Measurements from ENCODE around the gene FLNC. TPM values are rescaled to one million over a fixed set of nuclear protein-coding genes. Genes with fewer than 3 reads are reported as not detected.

FLNC gene
- total and polyA plus RNA-seq, 9 of the 15 experiments (the other 6 are each of a cell fraction or from before 2014, with no cell fraction given) = 0.90 to 155 (median 28.8) TPM

DNA sequence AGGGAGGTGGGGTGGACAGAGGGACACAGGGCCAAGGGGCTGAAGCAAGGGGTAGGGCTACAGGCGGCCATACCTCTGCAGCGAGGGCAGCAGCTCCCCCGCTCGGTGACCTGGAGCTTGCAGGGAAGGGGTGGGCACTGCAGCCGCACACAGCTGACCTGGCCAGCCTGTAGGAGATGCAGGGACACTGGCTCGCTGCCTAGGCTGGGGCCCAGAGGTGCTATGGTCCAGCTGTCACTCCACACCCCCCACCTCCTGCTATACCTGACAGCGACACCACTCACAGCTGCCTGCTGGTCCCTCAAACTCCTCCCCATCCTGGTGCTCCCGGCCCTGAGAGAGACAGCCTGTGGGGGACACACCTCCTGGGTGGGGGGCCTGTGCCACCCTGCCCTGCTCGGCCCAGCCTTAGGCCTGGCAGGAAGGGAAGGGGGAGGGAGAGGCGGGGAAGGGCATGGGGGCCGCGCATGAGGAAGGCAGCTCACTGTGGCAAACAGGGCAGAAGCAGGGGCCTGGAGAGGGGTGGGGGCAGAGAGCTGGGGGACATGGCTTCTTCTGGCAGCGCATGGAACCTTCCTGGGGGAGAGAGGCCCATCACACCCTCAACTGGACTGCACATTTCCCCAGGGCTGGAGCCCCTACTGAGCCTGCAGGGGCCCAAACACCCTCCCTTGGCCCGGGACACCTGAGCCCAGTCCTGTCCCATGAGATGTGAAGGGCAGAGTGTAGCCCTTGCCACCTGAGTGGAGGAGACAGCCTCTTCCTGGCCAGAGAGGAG, 56.4 kb downstream of the FLNC start (continued):
- peak in 2 of 3 experiments; percentile 46 to 70 for TF ChIP-seq YY1 (IDR thresholded peaks at IDR 0.05; ENCODE audit: borderline replicate concordance in 1 of 3, control insufficient read depth in 1 of 3, extremely low read depth in 1 of 3, insufficient read depth in 3 of 3, insufficient read length in 1 of 3, insufficient replicate concordance in 2 of 3, low read depth in 1 of 3, low read length in 2 of 3)
- TF ChIP-seq TFAP4 (CRISPR knock-in tag; IDR thresholded peaks at IDR 0.05; ENCODE audit: borderline replicate concordance) = peak; percentile 65
- TF ChIP-seq XRCC4 (IDR thresholded peaks at IDR 0.05; ENCODE audit: extremely low read depth, insufficient read depth, insufficient read length) = no peak
- TF ChIP-seq, protein P1, sequence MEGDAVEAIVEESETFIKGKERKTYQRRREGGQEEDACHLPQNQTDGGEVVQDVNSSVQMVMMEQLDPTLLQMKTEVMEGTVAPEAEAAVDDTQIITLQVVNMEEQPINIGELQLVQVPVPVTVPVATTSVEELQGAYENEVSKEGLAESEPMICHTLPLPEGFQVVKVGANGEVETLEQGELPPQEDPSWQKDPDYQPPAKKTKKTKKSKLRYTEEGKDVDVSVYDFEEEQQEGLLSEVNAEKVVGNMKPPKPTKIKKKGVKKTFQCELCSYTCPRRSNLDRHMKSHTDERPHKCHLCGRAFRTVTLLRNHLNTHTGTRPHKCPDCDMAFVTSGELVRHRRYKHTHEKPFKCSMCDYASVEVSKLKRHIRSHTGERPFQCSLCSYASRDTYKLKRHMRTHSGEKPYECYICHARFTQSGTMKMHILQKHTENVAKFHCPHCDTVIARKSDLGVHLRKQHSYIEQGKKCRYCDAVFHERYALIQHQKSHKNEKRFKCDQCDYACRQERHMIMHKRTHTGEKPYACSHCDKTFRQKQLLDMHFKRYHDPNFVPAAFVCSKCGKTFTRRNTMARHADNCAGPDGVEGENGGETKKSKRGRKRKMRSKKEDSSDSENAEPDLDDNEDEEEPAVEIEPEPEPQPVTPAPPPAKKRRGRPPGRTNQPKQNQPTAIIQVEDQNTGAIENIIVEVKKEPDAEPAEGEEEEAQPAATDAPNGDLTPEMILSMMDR (IDR thresholded peaks at IDR 0.05 in 2 of 3, conservative IDR thresholded peaks at IDR 0.05 in 1 of 3; ENCODE audit: insufficient read depth in 2 of 3, low read depth in 1 of 3, low read length in 3 of 3) = peak; percentile 40 to 57 (median 44); a peak in 5 of 6 replicates
- TF ChIP-seq ZNF121 (CRISPR knock-in tag; conservative IDR thresholded peaks at IDR 0.05) = no peak
- no peak for TF ChIP-seq RFX1 (IDR thresholded peaks at IDR 0.05)
- no peak for TF ChIP-seq HCFC1 (IDR thresholded peaks at IDR 0.05; ENCODE audit: low read depth, low read length)
- no peak for TF ChIP-seq NFIX (CRISPR knock-in tag; IDR thresholded peaks at IDR 0.05; ENCODE audit: low read depth)
- no peak for TF ChIP-seq PHF21A (IDR thresholded peaks at IDR 0.05; ENCODE audit: borderline replicate concordance, low read depth)
- TF ChIP-seq POLR2A (conservative IDR thresholded peaks at IDR 0.05) = no peak
- no peak for TF ChIP-seq E2F3 (CRISPR knock-in tag; IDR thresholded peaks at IDR 0.05)
- TF ChIP-seq SIN3A (IDR thresholded peaks at IDR 0.05; ENCODE audit: borderline replicate concordance in 2 of 2, control insufficient read depth in 1 of 2, low read depth in 2 of 2, low read length in 2 of 2) = no peak
- TF ChIP-seq NR2C1 (IDR thresholded peaks at IDR 0.05) = no peak
- no peak for TF ChIP-seq NR2C1 (tag; IDR thresholded peaks at IDR 0.05)
- no peak for TF ChIP-seq KLF6 (CRISPR knock-in tag; IDR thresholded peaks at IDR 0.05; ENCODE audit: borderline replicate concordance)
- TF ChIP-seq THAP12 (CRISPR knock-in tag; IDR thresholded peaks at IDR 0.05) = 0 out of 2 replicates have a peak, but pooled peaks have one; percentile 50
- no peak for TF ChIP-seq RBM17 (IDR thresholded peaks at IDR 0.05; ENCODE audit: borderline replicate concordance, low read depth, low read length)
- no peak for TF ChIP-seq ZNF282 (CRISPR knock-in tag; IDR thresholded peaks at IDR 0.05)
- TF ChIP-seq CBX8 (IDR thresholded peaks at IDR 0.05; ENCODE audit: borderline replicate concordance, extremely low read depth, low read depth, low read length, poor library complexity, severe bottlenecking) = no peak
- no peak; the same call in 1 of the 2 replicates for TF ChIP-seq USF1 (CRISPR knock-in tag; IDR thresholded peaks at IDR 0.05)
